Measurements from ENCODE around the gene NEAT1. TPM values are rescaled to one million over a fixed set of nuclear protein-coding genes. Genes with fewer than 3 reads are reported as not detected.
"Not testable (repeated sequence)": the region's sequence is repeated elsewhere in the genome, so short reads cannot be mapped to it uniquely, and the experiment has no call there.

Gene NEAT1
- total RNA-seq, 1 experiment from 2014 or later = 37.8 TPM

DNA sequence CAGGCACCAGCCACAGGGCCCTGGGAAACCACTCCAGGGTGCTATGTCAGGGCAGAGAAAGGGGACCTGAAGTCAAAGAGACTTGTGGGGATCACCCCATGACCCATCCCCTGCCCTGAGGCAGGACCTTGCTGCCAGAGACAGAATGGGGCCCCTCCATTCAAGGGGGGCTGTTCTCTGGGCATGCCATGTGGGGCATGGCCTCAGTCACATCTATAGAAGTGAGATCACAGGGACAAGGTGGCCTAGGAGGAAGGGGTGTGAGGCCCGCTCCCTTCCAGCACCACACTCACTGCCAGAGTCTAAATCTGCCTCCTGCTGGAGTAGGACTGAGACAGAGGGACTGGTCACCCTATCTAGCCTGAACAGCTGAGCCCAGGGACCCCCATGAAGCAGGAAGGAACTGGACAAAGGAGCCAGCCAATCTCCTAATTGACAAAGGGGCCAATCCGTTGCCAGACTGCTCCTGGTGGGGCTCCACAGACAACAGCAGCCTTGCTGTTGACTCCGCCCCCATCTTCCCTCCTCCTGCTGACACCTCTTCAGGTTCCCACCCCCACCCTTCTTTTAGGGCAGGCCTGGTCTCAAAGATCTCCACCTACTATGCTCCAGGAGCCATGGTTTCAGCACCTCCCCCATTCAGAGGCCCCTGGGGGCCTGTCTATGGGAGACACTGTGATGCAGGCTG lies 26.0 kb downstream of the NEAT1 start:
- peak; percentile 49 for DNase-seq (ENCODE audit: low read depth)

DNA sequence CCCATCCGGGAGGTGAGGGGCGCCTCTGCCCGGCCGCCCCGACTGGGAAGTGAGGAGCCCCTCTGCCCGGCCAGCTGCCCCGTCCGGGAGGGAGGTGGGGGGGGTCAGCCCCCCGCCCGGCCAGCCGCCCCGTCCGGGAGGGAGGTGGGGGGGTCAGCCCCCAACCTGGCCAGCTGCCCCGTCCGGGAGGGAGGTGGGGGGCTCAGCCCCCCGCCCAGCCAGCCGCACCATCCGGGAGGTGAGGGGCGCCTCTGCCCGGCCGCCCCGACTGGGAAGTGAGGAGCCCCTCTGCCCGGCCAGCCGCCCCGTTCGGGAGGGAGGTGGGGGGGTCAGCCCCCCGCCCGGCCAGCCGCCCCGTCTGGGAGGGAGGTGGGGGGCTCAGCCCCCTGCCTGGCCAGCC lies 28.7 kb downstream of the NEAT1 start:
- not testable (repeated sequence) for DNase-seq (ENCODE audit: low read depth)

DNA sequence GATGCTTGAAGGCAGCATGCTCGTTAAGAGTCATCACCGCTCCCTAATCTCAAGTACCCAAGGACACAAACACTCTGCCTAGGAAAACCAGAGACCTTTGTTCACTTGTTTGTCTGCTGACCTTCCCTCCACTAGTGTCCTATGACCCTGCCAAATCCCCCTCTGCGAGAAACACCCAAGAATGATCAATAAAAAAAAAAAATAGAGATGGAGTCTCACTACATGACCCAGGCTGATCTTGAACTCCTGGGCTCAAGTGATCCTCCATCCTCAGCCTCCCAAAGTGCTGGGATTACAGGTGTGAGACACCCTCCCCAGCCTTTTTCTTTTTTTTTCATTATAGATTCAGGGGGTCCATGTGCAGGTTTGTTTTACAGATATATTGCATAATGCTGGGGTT lies 29.7 kb downstream of the NEAT1 start:
- not testable (repeated sequence) for DNase-seq (ENCODE audit: low read depth)

DNA sequence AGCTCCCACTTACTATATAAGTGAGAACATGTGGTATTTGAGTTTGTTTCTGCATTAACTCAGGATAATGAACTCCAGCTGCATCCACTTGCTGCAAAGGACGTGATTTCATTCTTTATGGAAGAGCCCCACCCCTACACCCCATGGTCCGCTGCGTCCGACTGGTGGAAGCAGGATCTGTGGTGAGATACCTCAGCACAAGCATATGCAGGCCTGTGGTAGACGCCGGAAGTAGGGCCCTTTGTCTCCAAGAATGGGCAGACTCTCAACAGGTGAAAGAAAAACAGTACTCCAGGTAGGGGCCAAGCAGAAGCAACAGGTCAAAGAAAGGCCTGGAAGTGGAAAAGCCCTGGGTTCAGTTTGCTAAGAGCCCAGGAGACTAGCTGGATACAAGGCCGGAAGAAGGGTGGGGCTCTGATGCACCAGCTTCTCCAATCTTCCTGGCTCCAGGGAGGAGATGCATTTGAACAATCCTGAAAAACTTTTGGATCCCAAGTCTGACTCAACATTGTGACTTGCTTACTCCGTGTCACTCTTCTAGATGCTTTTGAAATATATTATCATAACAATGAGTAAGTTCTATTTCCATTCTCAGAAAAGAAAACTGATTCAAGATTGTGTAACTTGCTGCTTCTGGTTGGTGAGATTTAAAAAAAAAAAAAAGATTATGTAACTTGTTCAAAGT lies 30.4 kb downstream of the NEAT1 start:
- DNase-seq (ENCODE audit: low read depth) = peak; percentile 78

DNA sequence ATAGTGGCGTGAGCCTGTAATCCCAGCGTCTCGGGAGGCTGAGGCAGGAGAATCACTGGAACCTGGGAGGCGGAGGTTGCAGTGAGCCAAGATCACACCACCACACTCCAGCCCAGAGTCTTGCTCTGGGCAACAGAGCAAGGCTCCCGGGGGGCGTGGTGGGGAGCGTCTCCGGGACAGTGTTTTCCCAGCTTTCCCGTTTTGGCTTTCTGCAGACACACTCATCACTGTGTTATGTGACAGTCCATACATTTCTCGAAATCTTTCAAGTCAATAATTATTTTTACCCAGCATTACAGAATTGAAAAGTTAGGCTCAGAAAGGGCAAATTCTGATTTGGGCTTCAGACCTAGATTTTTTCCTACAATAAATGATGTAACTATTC lies 31.7 kb downstream of the NEAT1 start:
- DNase-seq (ENCODE audit: low read depth) = peak; percentile 17

DNA sequence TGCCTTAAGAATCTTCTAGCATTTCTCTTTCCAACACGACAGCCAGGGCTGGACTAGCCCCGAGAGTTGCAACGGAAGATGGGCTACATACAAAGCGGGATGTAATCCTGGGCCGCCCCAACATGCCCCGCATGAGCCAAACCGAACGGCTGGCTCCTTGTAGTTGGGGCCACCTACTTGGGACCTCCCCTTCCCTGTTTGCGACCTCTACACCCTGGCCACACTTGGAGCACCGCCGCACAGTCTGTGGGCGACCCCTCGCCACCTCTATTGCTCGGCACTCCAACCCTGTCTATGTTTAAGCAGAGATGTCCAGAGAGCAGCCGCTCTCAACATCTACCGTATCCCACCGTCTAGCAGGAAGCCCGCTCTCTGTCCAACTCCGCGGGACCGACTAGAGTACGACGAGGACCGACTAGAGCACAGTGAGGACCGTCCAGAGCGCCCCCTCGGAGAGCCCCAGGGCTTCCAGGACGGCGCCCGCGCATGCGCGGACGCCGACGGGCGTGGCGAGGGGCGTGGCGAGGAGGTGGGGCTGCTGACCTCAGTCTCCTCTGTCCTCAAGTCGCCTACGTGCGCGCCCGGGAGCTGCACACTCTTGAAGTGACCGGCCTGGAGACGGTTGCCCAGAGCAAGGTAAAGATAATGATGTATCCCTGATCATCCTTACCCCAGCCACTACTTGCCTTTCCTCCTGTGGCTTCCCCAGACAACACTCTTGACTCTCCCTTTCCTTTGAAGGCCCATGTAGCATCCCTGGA lies 32.3 kb downstream of the NEAT1 start:
- DNase-seq (ENCODE audit: low read depth) = peak; percentile 58

DNA sequence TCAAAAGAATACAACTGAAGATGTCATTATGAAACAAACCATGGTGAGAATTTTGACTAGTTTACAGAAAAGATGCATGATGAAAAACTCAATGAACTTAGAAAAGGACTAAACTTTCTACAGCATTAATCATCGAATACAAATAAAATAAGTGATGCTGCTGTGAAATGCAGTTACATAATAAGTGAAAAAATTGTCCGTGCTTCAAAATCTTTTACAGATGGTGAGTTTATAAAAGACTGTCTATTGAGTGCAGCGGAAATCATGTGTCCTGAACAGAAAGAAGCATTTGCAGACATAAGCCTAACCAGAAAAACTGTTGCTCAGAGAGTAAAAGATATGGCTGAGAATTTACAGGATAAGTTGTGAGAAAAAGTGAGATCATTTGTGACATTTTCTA lies 33.8 kb downstream of the NEAT1 start:
- no peak for DNase-seq (ENCODE audit: low read depth)

DNA sequence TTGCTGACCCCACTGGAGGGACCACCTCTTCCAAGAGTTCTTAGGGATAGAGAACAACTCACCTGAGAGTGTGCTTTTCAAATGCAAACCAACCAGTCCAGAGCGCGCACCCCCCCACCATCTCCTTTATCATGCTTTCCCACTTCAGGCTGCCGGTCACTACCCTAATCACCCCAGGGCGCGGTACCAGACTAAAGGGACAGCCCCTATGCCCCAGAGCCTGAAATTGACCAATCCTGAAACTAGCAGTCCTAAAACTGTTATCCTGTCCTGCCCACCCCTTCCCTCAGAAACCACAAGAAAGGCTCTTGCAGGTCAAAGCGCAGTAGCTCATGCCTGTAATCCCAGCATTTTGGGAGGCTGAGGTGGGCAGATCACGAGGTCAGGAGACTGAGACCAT lies 37.0 kb downstream of the NEAT1 start:
- no peak for DNase-seq (ENCODE audit: low read depth)

DNA sequence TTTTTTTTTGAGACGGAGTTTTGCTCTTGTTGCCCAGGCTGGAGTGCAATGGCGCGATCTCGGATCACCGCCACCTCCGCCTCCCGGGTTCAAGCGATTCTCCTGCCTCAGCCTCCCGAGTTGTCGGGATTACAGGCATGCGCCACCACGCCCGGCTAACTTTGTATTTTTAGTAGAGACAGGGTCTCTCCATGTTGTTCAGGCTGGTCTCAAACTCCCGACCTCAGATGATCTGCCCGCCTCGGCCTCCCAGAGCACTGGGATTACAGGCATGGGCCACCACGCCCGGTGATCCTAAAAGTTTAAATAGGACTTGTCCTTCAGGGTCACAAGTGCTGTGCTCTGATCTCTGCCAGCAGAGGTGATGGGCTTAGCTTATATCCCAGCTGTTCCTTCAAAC lies 42.9 kb downstream of the NEAT1 start:
- DNase-seq (ENCODE audit: low read depth) = not testable (repeated sequence)

DNA sequence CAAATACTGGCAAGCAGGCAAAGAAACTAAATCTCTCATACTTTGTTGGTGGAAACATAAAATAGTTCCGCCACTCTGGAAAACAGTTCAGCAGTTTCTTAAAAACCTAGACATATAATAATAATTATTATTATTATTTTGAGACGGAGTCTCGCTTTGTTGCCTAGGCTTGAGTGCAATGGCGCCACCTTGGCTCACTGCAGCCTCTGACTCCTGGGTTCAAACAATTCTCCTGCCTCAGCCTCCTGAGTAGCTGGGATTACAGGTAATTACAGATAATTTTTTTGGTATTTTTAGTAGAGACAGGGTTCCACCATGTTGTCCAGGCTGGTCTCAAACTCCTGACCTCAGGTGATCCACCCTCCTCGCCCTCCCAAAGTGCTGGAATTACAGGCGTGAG lies 44.7 kb downstream of the NEAT1 start:
- DNase-seq (ENCODE audit: low read depth) = not testable (repeated sequence)

DNA sequence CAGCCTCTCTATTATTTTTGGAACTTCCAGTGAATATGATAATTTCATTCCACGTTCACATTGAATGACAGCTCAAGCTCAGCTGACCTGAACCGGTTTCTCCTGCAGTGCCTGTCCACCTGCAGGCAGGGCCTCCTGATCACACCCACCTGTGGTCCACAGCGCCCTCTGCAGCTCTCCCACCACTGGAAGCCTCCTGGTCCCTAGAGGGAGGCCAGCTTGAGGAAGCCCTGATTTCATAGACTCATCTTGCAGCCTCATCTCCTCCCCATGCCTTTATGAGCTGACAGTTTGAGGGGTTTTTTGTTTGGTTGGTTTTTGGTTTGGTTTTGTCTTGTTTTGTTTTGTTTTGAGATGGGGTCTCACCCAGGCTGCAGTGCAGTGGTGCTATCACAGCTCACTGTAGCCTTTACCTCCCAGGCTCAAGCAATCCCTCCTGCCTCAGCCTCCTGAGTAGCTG lies 46.3 kb downstream of the NEAT1 start:
- no peak for DNase-seq (ENCODE audit: low read depth)

DNA sequence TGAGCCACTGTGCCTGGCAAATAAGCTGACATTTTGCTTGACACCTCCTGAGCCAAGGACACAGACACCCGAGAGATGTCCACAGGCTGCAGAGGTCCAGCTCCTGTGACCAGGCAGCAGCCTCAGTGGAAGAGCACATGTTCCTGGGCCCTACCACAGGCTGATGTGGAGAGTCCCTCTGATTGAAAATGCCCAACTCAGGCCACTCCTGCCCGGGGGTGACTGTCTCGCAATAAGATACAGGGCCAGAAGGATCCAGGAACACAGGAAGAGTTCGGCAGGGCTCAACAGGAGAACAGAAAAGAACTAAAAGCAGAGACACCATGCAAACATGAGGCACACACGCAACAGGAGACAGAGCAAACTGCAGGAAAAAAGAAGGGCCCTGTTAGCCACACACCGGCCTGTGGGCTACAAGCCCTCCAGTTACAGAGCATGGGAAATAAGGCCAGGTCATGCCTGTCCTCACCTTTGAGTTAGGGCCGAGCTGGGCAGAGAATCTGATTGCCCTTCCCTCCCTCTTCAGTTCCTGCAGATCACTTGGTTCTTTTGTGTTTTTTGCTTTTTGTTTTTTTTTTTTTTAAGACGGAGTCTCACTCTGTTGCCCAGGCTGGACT lies 47.9 kb downstream of the NEAT1 start:
- no peak for DNase-seq (ENCODE audit: low read depth)

DNA sequence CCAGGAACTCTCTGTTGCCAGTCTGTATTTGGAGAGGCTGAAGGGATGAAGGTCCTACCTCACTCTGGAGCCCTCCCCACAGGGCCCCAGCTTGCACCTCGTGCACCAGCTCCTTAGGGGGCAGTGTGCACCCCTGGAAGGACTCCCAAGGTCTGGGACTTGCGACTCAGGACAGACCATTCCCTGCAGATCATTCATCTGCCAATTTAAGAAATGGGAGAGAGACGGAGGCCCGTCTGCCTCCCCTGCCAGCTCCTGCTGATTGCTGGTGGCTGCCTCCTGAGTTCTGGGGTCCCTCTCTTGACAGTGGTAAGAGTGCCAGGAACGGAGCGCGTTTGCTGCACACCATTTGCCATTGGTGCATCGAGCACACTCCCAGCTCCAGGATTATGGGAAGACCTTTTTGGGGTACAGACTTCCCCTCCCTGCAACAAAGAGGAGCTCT lies 48.9 kb downstream of the NEAT1 start:
- DNase-seq (ENCODE audit: low read depth) = peak; percentile 80

DNA sequence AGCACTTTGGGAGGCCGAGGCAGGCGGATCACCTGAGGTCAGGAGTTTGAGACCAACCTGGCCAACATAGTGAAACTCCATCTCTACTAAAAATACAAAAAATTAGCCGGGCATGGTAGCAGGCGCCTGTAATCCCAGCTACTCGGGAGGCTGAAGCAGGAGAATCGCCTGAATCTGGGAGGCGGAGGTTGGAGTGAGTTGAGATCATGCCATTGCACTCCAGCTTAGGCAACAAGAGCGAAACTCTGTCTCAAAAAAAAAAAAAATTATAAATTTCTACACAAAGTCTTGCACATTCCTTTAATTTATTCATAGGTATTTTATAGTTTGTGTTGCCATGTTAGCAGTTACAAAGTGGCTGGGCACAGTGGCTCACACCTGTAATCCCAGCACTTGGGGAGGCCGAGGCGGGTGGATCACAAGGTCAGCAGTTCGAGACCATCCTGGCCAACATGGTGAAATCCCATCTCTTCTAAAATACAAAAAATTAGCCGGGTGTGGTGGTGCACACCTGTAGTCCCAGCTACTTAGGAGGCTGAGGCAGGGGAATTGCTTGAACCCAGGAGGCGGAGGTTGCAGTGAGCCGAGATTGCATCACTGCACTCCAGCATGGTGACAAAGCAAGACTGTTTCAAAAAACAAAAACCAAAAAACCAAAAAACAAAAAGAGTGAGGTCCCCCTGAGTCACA lies 50.1 kb downstream of the NEAT1 start:
- DNase-seq (ENCODE audit: low read depth) = not testable (repeated sequence)

DNA sequence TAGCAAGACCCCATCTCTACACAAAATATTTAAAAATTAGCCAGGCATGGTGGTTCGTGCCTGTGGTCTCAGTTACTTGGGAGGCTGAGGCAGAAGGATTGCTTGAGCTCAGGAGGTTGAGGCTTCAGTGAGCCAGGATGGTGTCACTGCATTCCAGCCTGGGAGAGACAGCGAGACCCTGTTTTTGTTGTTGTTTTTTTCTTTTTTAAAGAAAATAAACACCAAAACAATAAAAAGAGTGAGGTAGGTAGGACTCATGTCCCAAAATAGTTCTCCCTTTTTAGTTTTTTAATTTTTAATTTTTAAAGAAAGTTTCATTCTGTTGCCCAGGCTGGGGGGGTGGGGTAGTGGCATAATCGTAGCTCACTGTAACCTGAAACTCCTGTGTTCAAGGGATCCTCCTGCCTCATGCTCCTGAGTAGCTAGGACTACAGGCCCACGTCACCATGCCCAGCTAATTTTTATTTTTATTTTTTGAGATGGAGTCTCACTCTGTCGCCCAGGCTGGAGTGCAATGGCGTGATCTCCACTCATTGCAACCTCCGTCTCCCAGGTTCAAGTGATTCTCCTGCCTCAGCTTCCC lies 50.8 kb downstream of the NEAT1 start:
- no peak for DNase-seq (ENCODE audit: low read depth)

DNA sequence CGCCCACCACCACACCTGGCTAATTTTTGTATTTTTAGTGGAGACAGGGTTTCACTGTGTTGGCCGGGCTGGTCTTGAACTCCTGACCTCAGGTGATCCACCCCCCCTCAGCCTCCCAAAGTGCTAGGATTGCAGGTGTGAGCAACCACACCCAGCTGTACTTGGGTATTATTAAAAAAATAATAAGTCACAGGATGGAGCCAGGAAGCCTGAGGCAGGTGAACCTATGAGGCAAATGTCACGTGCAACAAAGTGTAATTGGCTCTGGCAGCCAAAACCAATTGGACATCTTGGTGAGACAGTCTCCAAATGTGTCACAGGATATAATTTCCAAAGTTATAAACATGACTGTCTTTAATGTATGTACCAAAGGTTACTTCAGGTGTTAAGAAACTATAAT lies 52.3 kb downstream of the NEAT1 start:
- DNase-seq (ENCODE audit: low read depth) = no peak

DNA sequence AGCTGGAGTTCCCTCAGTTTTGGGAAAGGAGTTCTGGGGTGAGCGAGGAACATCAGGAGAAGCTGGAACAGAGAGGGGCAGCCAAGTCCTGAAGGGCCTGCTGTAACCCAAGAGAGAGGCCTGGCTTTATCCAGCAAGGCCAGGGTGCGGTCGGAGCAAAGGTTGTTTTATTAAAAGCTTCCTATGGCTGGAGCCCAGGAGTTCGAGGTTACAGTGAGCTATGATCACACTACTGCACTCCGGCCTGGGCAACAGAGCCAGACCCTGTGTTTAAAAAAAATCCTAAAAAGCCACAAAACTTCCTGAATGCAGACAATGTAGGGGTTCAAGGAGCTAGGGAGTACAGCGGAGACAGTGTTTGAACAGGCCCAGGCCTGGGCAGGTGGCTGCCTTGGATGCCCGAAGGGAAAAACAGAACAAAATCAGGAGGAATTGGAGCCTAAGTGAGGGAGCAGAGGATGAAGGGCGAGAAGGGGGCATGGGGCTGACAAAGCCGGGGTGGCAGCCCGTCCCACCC lies 54.1 kb downstream of the NEAT1 start:
- DNase-seq (ENCODE audit: low read depth) = no peak

DNA sequence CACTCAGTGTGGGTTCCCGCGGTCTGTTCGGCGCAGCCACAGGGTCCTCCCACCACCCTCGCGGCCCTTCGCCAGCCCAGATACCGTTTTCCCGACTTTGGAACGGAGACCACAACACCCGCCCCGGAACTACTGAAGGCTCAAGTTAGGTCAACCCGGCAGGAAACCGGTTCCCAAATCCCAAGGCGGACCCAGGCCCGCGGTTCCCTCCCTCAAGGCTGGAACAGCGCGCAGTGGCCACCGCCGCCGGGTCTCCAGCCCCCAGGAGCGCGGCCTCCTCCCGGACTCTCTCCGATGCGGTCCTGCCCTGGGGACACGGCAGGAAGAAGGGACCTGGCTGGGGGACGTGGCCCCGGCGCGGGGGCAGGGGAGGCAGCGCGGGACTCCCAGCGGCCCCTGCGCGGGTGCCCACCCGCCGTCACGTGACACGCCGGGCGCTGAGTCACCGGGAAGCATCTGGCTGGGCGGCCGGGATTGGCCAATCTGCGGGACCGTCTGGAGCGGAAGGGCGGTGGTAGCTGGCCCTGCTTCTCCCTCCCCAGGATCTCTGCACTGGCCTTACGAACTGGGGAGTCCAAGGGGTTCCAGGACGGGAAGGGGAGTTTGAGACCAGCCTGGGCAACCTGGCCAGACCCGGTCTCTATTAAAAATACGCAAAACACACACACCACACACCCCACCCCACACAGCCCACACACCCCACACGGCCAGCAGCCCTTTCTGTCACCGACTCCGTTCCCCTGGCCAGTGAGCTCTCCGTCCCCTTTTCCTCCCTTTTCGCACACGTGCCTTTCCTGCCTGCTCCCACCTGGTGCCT lies 54.8 kb downstream of the NEAT1 start:
- peak; percentile 94 for DNase-seq (ENCODE audit: low read depth)

DNA sequence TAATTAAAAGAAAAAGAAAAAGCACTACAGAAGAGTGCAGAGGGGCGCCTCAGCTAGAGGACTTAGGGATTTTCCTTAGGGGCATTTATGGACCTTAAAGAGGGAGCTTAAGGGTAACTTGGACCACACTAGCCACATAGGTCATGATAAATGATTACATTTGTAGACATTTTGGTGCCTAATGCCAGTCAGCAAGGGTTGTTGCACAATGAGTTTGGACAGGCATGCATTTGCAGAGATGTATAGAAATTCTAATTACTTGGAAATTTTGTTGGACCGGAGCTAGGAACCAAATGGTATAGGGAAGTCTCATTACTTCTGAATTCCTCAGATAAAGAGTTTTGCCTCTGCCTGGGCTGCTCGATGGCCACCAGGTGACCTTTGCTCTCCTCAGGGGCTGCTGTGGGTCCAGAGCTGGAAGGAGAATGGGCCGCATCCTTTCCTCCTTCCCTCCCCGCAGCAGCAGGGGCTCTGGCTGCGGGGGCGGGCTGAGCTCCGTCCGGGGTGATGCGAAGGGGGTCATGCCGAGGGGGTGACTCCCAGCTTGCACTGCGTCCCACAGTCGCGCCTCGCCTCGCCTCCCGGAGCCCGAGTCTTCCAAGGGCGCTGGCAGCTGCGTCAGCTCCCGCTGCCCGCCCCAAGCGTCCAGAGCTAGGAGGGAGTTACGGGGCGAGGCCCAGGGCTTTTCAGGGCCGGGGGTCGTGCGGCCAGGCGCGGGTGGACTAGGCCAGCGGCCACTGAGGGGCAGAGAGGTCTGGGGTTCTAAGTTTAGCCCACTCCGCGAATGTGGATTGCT lies 56.0 kb downstream of the NEAT1 start:
- peak; percentile 66 for DNase-seq (ENCODE audit: low read depth)

All from LHCN-M2 (cell line).